Tibial nerve (tissue), 4 donors: ENCODE results near the gene C13orf46. TPM values are rescaled to one million over a fixed set of nuclear protein-coding genes. Genes with fewer than 3 reads are reported as not detected.

Experiments
- DNase-seq, 2 donors: peaks; one replicate each; pipeline ENCODE4 v3.0.0-alpha.2; 2019; ENCODE audit warnings: low spot score in 2 of 2
- H3K27ac ChIP-seq, 4 donors: fragments of 200-600 bp; sonication (generic) in 3 of 4; one replicate each; pipeline ENCODE4 v1.5.1; 2017 to 2019; ENCODE audit warnings: mild to moderate bottlenecking in 1 of 4
- H3K27me3 ChIP-seq, 2 donors: fragments of 200-600 bp; sonication (generic) in 1 of 2; one replicate each; pipeline versions ENCODE4 v1.5.1 to v1.6.0; 2017 to 2019
- H3K36me3 ChIP-seq, 3 donors: fragments of 200-600 bp; sonication (generic); one replicate each; pipeline ENCODE4 v1.5.1; 2018 to 2019
- H3K4me1 ChIP-seq, 4 donors: fragments of 200-600 bp; sonication (generic) in 3 of 4; one replicate each; pipeline ENCODE4 v1.5.1; 2017 to 2019
- H3K4me3 ChIP-seq, 4 donors: fragments of 200-600 bp; sonication (generic) in 3 of 4; one replicate each; pipeline ENCODE4 v1.5.1; 2017 to 2019; ENCODE audit warnings: mild to moderate bottlenecking in 1 of 4, moderate library complexity in 1 of 4
- H3K9me3 ChIP-seq, 4 donors: fragments of 200-600 bp; sonication (generic) in 3 of 4; one replicate each; pipeline ENCODE4 v1.5.1; 2017 to 2019
- EP300 ChIP-seq, 2 donors: sonication (generic); formaldehyde crosslinking; IDR thresholded peaks; one replicate each; pipeline ENCODE4 v1.6.1; 2017; ENCODE audit warnings: antibody characterized with exemption in 2 of 2, mild to moderate bottlenecking in 1 of 2
- POLR2A ChIP-seq, 2 donors: fragments of 450-650 bp; IDR thresholded peaks; one replicate each; pipeline ENCODE4 v1.6.1; 2017; ENCODE audit warnings: antibody characterized with exemption in 2 of 2, mild to moderate bottlenecking in 2 of 2, moderate library complexity in 2 of 2
- WGBS, 2 donors: methylation state at CpG; one replicate each; pipeline ENCODE4 v1.1.5; 2018; 5-methylcytosine and 5-hydroxymethylcytosine counted together
- total RNA-seq, 4 donors: library from RNA; depleted of rRNA; stranded (reverse); fragments of >200 nt; gene quantifications; one replicate each; pipeline ENCODE4 v1.1.0, GENCODE V29; 2016
- TF ChIP-seq, protein P1 (sequence below), 5 experiments: fragments of 200-600 bp in 3 of 5; fragments of 450-650 bp in 2 of 5; sonication (generic) in 3 of 5; IDR thresholded peaks; one replicate each; pipeline ENCODE4 v1.5.1; 2016 to 2019; ENCODE audit warnings: antibody characterized with exemption in 5 of 5, mild to moderate bottlenecking in 3 of 5, moderate library complexity in 2 of 5

Gene C13orf46
- total RNA-seq, 4 donors from 2014 or later, result 3.3 to 17.7 (median 4.1) TPM

DNA sequence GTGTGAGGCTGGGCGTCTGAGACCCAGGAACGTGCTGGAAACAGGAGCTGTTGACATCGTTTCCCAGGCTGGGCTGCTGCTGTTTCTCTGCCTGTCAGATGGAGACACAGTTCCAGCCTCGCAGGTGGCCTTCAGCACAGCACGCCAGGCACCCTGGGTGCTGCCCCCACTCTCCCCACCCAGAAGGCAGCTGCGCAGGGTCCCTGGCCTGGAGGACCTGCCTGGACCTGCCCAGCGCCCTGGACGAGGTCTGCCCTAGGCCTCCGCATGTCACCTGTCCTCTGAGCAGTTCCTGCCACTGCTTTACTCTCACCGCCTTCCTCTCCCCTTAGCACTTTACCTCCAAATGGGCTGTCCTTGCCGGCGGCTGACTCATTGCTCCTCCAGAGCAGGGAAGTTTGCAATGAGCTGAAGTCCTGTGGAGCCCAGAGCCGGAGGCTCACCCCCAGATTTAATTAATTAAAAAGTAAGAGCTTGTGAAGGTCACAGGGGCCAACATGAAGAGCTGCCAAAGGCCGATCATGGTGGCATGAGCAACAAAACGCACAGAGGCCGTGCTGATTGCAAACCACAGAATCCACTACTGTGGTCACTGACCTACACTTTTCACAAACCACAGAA lies 32.2 kb downstream of the C13orf46 start:
- TF ChIP-seq EP300 (IDR thresholded peaks at IDR 0.05) (no peak), POLR2A (IDR thresholded peaks at IDR 0.05) (no peak)
- TF ChIP-seq, protein P1, sequence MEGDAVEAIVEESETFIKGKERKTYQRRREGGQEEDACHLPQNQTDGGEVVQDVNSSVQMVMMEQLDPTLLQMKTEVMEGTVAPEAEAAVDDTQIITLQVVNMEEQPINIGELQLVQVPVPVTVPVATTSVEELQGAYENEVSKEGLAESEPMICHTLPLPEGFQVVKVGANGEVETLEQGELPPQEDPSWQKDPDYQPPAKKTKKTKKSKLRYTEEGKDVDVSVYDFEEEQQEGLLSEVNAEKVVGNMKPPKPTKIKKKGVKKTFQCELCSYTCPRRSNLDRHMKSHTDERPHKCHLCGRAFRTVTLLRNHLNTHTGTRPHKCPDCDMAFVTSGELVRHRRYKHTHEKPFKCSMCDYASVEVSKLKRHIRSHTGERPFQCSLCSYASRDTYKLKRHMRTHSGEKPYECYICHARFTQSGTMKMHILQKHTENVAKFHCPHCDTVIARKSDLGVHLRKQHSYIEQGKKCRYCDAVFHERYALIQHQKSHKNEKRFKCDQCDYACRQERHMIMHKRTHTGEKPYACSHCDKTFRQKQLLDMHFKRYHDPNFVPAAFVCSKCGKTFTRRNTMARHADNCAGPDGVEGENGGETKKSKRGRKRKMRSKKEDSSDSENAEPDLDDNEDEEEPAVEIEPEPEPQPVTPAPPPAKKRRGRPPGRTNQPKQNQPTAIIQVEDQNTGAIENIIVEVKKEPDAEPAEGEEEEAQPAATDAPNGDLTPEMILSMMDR (IDR thresholded peaks at IDR 0.05), result no peak
- H3K9me3 ChIP-seq, result no peaks in the 10 kb centered on the region
- no peak overlapping the region for H3K27ac ChIP-seq
- WGBS, 2 donors, result 81 to 86% methylated on average over 14 to 15 of the region's 16 CpGs
- H3K36me3 ChIP-seq, result no peaks in the 10 kb centered on the region
- H3K4me3 ChIP-seq, result no peak overlapping the region
- H3K27me3 ChIP-seq, result peaks cover 0 to 17% of the 10 kb centered on the region in 2 donors
- H3K4me1 ChIP-seq, result peaks cover 0 to 22% (median 0%) of the 10 kb centered on the region in 4 donors
- DNase-seq, result no peak

DNA sequence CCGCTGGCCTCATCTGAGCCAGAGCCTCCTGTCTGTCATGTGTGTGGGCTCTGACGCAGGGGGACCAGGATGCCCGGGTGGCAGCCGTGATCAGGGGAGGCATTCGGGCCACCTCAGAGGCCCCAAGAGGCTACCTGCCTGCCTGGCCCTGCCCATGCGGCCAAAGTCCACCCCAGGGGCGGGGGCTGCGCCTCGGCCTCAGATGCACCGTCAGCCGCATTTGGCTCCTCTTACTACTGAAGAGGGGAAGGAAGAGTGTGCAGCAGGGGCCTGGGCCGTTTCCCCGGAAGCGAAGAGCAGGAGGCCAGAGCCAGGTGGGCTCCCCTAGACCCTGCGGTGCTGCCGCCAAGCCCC lies 34.0 kb downstream of the C13orf46 start:
- DNase-seq, result no peak
- no peaks in the 10 kb centered on the region for H3K9me3 ChIP-seq
- peaks cover 0 to 32% (median 4%) of the 10 kb centered on the region in 4 donors for H3K4me1 ChIP-seq
- no peak overlapping the region for H3K4me3 ChIP-seq
- TF ChIP-seq, protein P1 (IDR thresholded peaks at IDR 0.05), result no peak
- TF ChIP-seq POLR2A (IDR thresholded peaks at IDR 0.05) (no peak), EP300 (IDR thresholded peaks at IDR 0.05) (no peak)
- H3K36me3 ChIP-seq, result no peaks in the 10 kb centered on the region
- H3K27ac ChIP-seq, result no peak overlapping the region
- H3K27me3 ChIP-seq, result peaks cover 0 to 29% of the 10 kb centered on the region in 2 donors
- 80 to 82% methylated on average over 5 to 11 of the region's 16 CpGs for WGBS, 2 donors

DNA sequence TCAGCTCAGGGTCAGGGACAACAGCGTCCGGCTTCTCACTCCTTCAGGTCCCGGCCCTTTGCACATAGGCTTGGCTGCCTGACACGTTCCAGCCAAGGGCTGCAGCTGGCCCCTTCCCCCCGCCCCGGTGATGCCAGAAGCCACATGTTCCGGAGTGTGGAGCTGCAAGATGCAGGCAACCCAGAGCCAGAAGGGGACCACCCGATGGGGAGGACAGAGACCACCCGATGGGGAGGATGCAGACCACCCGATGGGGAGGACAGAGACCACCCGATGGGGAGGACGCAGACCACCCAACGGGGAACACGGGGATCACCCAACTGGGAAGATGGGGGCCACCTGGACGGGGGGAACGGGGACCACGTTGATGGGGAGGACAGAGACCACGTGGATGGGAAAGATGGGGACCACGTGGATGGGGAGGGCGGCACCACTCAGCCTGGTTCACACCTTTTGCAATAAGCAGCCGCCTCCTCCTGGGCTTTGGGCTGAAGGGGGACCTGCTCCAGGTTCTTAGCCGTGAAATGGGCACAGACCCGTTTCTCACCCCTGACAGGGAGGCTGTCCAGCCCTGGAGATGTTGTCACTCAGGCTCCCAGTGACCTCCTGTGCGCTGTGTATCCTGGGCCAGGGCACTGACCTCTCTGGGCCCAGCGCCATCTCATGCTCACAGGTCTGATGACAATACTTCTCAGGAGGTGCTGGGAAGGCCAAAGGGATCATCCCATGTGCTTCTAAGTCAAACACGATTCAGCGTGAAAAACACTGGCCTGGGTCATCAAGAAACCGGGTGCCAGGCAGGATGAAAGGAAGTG lies 34.5 kb downstream of the C13orf46 start:
- WGBS, 2 donors, result 75 to 85% methylated on average over 23 to 28 of the region's 28 CpGs
- H3K4me3 ChIP-seq, result no peak overlapping the region
- no peaks in the 10 kb centered on the region for H3K36me3 ChIP-seq
- TF ChIP-seq EP300 (IDR thresholded peaks at IDR 0.05), result no peak
- TF ChIP-seq, protein P1 (IDR thresholded peaks at IDR 0.05), result no peak
- TF ChIP-seq POLR2A (IDR thresholded peaks at IDR 0.05), result no peak
- peaks cover 0 to 36% (median 4%) of the 10 kb centered on the region in 4 donors for H3K4me1 ChIP-seq
- no peak overlapping the region for H3K27ac ChIP-seq
- peaks cover 0 to 35% of the 10 kb centered on the region in 2 donors for H3K27me3 ChIP-seq
- no peaks in the 10 kb centered on the region for H3K9me3 ChIP-seq
- no peak for DNase-seq

GRCh38 chr13:113938716-113939115 lies 35.2 kb downstream of the C13orf46 start:
- no peaks in the 10 kb centered on the region for H3K36me3 ChIP-seq
- no peak overlapping the region for H3K27ac ChIP-seq
- DNase-seq, result no peak
- no peak for TF ChIP-seq EP300 (IDR thresholded peaks at IDR 0.05)
- no peak for TF ChIP-seq POLR2A (IDR thresholded peaks at IDR 0.05)
- TF ChIP-seq, protein P1 (IDR thresholded peaks at IDR 0.05), result no peak
- H3K27me3 ChIP-seq, result peaks cover 0 to 35% of the 10 kb centered on the region in 2 donors
- WGBS, 2 donors, result 52 to 64% methylated on average over 11 of the region's 11 CpGs
- H3K9me3 ChIP-seq, result no peaks in the 10 kb centered on the region
- H3K4me3 ChIP-seq, result no peak overlapping the region
- H3K4me1 ChIP-seq, result peaks cover 0 to 36% (median 4%) of the 10 kb centered on the region in 4 donors

DNA sequence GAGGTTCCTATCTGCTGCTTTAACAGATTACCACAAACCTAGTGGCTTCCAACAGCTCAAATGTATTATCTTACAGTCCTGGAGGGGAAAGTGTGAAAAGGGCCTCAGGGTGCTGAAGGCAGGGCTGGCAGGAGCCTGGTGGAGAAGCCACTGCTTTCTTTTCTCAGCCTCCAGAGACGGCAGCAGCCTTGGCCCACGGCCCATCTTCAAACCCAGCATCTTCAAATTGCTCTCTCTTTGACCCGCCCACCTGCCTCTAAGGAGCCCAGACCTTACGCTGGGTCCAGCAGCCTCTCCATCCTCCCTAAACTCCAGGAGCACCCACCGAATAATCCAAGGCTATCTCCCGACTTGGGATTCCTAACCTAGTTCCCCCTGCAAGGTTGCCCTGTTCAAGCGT lies 35.6 kb downstream of the C13orf46 start:
- Histone ChIP-seq H3K36me3 (no peaks in the 10 kb centered on the region), H3K27me3 (peaks cover 0 to 35% of the 10 kb centered on the region in 2 donors), H3K9me3 (no peaks in the 10 kb centered on the region), H3K4me3 (no peak overlapping the region), H3K4me1 (peaks cover 0 to 36% (median 4%) of the 10 kb centered on the region in 4 donors), H3K27ac (no peak overlapping the region)
- TF ChIP-seq POLR2A (IDR thresholded peaks at IDR 0.05) (no peak), EP300 (IDR thresholded peaks at IDR 0.05) (no peak)
- TF ChIP-seq, protein P1 (IDR thresholded peaks at IDR 0.05), result no peak
- DNase-seq, result no peak
- WGBS, 2 donors, result 48 to 67% methylated on average over 7 of the region's 7 CpGs
